ENCODE measurements around the gene PLD3.
"Not testable (repeated sequence)": the region's sequence is repeated elsewhere in the genome, so short reads cannot be mapped to it uniquely, and the experiment has no call there.

Gene PLD3

DNA sequence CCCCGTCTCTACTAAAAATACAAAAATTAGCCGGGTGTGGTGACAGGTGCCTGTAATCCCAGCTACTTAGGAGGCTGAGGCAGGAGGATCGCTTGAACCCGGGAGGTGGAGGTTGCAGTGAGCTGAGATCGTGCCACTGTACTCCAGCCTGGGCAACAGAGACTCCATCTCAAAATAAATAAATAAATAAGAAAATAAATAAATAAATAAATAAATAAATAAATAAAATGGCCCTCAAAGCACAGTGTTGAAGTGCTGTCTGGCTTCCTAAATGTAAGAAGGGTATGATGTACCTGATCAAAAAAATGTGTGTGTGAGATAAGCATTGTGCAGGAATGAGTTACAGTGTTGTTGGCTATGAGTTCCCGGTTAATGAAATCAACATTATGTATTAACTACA is 15.4 kb upstream of the PLD3 start:
- DNase-seq, result not testable (repeated sequence)

GRCh38 chr19:40335101-40335500 is 13.4 kb upstream of the PLD3 start:
- DNase-seq, result no peak

DNA sequence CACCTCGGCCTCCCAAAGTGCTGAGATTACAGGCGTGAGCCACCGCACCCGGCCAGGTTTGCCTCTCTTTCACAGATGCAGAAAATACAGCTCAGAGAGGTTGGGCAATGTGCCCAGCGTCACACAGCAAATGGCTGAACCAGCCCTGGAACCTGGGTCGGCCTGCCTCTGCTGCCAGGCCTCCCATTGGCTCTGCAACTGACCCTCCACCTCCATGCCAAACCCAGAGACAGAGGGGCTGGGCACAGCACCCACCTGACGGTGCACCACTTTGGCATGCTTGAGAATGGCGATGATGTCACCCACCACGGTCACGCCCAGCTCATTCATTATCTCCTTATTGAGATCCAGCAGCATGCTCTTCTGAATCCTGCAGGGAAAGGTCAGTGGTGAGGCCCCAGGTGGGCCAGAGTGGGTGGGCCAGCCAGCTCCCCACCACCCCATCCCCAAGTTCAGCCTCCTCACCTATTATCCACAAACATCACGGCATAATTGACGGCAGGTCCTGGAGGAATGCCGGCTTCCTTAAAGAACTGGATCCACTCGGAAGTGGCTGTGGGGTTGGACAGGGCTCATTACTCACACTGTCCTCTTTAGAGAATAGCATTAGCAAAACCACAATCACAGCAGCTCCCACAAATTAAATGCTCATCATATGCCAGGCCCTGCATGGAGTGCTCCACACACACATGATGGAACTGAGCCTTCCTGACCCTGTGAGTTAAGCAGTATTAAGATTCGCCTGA is 12.5 kb upstream of the PLD3 start:
- DNase-seq, result no peak

DNA sequence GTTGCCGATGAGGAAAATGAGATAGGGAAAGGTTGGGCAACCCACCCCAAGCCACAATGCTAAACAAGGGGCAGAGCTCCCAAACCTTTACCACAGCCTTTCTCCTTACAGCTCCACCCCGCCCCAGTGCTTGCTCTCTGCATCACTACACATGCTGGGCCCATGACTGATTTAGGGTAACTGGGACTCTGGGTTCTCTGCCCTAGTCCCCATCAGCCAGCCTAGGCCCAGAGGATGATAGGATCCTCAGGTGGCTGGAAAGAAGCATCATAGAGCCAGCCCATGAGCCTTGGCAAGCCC is 11.9 kb upstream of the PLD3 start:
- DNase-seq, result no peak

DNA sequence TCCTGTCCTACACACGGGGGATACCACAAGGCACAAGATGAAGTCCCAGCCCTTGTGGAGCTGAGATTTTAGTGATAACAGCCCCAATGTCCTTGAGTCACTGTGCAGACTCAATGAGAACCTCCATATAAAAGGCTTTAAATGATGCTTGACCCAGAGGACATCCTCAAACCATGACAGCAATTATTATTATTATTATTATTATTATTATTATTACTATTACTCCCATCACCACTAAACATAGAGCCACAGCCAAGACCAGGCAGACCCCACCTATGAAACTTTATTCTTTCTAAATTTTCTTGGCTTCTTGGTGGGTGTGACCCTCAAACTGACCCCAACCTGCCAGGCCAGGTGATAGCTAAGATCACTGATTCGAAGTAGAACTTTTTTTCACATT is 11.4 kb upstream of the PLD3 start:
- no peak for DNase-seq

DNA sequence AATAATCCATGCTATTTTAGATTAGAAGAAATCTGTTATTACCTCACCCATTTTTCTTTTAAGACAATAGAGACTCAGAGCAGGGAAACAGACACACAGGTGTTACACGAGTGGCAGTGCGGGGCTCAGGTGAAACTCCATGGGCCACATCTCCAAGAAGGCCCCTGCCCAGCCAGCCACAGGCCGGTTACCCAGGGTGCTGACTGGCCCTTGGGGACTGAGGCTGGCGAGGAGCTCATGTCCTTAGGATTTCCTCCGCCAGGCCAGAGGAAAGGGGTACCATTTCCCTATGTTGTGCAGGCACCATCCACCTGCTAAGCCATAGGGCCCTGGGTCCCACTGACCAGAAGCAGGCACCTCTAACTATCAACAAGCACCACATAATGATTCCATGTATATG is 10.9 kb upstream of the PLD3 start:
- DNase-seq, result no peak

DNA sequence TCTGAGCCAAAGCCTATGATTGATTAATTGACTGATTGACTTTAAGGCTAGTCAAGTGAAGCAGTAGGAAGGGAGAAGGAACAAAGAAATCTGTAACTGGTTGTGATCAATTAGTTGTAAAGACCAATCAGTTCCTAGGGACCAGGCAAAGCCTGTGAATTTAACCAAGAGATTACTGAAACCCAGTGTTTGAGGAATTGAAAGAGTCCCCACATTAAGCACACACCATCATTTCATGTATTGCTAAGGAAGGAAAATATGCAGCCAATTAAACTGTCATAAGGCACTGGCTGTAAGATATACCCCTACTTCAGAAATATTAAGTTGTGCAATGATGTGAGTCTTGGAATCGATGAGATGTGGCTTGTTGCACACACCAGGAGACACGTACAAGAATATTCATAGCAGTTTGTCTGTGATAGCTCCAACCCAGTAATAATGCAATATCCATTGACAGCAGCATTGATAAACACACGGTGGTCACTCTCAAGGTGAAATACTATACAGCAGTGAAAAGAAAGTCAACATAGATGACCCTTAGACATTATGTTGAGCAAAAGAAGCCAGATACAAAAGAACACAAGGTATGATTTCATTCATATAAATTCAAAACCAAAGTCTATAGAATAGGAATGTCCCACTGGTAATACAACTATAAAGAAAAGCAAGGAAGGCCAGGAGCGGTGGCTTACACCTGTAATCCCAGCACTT is 9.3 kb upstream of the PLD3 start:
- DNase-seq, result no peak

GRCh38 chr19:40341601-40342482 is 6.7 kb upstream of the PLD3 start:
- no peak for DNase-seq

DNA sequence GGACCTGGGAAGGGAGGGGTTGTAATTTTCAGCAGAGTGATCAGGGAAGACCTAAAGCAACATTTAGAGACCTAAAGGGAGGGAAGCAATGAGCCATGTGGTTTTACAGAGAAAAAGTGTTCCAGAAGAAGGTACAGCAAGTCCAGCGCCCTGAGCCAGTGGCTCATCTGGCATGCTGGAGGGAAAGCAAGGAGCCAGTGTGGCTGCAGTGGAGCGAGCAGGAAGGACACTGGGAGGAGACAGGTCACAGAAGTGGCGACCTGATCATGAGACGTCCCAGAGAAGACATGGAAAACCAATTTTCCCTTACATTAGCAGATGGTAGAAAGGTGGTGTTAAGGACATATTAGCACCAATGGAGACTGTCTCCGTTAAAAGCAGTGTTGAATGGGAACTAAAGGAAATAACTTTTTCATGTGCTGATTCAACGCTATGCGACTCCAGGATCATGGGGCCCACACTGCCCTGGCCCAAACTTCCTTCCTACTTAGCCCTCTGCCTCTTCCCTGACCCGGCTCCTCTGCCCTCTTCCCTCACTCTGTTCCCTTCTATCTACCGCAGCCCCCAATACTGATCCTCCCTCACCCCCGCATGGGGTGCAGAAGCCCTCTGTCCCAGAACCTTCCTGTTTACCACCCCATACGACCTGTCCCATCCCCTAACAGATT is 5.7 kb upstream of the PLD3 start:
- DNase-seq, result no peak

- no peak for DNase-seq
Observed at GRCh38 chr19:40344422-40344821, 4.1 kb upstream of the PLD3 start.

DNA sequence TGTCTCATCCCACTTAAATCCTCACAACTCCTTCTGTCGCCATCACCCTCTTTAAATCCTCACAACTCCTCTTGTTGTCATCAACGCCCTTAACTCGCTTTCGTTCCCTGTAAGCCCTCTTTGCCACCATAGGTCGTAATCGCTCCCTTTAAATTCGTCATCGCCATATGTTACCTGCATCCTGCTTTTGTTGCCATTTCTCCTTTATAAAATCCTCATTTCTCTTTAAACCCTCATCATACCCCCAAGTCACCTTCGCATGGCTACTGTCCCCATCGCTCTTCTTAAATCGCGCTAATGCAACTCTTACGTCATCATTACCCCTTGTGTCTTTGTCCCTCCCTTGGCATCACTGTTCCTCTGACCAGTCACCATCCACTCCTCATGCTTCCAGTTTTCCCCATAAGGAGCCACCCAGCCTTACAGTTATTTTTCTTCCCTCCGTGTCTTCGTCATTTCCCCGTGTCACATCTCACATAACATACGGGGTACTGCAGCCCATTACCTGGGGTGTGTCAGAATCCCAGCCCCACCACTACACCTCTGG is 539 bp downstream of the PLD3 start:
- no peak for DNase-seq

GRCh38 chr19:40355975-40356680 is 7.6 kb downstream of the PLD3 start:
- no peak for DNase-seq

- no peak for DNase-seq
Observed at GRCh38 chr19:40356681-40357595, 8.4 kb downstream of the PLD3 start.

DNA sequence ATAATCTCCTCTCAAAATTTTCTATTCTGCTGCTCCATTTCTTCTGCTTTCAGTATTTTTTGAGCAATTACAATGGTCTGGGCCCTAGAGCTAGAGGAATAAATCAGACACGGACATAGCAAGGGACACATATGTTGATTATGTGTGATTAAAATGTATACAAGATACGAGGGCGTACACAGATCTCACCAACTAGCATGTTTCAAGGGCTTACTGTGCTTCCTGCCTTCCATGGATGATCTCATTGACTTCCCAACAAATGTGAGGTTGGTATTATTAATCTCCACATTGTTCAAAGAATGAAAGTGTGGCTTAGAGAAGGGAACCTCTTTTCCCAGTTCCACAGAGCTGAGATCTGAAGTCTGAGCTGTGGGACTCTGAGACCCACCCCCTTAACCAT is 9.1 kb downstream of the PLD3 start:
- DNase-seq, result no peak

- no peak for DNase-seq
Observed at GRCh38 chr19:40358773-40359172, 10.3 kb downstream of the PLD3 start.

- DNase-seq, result no peak
Observed at GRCh38 chr19:40360020-40360707, 11.7 kb downstream of the PLD3 start.

DNA sequence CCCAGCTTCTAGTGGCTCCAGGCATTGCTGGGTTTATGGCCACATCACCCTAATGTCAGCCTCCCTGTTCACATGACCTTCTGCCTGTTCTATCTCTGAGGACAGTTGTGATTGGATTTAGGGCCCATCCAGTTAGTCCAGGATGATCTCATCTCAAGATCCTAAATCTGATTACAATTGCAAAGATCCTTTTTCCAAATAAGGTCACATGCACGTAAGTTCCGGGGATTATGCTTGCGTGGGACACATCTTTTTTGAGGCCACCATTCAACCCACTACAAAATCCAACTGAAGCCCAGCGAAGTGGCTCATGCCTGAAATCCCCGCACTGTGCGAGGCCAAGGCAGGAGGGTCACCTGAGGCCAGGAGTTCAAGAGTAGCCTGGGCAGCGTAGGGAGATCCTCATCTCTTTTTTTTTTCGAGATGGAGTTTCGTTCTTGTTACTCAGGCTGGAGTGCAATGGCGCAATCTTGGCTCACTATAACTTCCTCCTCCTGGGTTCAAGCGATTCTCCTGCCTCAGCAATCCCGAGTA is 12.3 kb downstream of the PLD3 start:
- no peak for DNase-seq

- no peak for DNase-seq
Observed at GRCh38 chr19:40362160-40362559, 13.7 kb downstream of the PLD3 start.

DNA sequence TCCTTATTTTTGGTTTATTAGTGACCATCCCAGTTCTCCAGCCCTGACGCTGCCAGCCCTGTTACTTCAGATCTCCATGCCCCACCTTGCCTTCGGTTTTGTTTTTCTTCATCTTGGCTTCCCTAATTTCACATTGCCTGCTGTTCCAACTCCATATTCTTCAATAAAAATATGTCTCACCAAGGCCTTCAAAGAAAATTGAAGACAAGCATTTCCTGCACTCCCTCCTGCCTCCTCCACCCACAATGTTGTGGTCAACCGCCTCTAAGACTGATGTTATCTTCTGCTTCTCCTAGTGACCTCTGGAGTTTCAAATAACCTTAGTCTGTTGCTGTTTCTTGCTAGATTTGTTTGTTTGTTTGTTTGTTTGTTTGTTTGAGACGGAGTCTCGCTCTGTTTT is 14.6 kb downstream of the PLD3 start:
- DNase-seq, result no peak

DNA sequence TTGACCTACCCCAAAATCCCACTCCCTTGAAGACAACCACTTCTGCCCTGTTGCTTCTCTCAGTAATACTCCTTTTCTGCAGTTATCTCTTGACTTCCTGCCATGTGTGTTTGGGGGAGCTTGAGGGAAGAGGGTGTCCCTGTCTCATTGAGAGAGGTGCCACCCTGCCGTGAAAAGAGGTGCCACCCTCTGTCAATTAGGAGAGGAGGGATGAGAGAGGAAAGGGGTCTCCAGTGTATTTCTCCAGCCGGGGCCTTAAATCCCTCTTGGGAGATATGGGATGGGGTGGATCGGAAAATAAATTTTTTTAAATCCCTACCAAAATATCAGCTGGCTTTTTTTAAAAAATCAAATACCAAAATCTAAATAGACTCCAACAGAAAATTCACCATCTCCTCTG is 16.5 kb downstream of the PLD3 start:
- DNase-seq, result no peak

All from activated T-cell treated with anti-CD3 and anti-CD28 coated beads for 4 hours (primary cell).